Measurements from ENCODE around the gene RAD51B.

RAD51B gene

DNA sequence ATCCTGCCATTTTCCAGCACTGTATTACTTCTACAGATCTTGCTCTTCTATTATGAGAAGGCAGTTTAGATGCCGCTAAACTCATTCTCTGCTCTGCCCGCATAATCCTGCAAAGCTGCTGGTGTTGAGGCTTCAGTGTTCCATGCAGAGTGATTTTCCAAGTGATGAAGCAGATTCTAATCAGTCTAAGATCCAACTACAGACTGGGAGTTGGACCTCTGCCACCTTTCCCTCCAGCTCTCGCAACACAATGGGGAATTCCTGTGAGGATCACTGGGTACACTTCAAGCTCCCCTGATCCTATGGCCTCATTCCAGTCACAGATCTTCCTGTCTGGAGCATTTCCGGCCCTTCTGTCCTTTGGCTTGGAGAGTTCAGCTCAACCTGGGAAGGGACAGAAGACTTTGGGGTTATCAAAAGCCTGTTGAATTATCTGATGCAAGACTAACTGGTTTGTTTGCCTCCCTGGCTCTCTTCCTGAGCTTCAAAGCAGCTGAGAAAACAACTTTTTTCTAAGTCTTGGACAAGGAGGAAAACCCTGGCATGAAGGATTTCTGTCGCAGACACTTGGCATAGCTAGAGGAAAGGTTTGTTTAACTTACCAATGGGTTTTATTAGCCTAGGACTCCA lies 639.4 kb downstream of the RAD51B start:
- no peak for DNase-seq

DNA sequence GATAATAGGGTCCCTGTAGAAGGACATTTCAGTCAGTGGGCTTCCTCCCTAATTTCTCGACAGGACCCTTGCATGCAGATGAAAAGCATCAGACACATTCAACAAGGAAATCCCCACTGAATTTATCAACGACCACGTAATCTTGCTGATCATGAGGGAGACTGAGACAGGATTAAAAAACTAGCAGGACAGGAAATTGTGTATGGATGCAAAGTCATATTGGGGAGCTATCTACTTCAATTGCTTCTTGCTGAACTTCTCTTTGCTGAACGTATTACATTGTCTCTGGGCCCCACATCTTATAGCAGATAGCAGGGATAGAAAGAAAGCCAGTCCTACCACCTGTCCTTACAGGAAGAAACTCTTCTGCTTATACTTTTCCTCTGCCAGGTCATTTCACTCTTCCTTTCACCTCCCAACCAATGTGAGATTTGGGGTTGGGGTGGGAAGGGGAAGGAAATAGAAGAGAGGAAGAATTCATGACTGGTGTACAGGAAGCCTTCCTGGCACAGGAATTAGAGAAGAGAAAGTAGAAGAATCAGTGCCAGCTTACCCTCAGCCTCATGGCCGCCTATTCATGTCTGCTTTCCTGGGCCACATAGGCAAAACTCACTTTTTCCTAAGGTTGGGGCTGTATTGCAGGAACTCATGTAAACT lies 640.0 kb downstream of the RAD51B start:
- DNase-seq: no peak

DNA sequence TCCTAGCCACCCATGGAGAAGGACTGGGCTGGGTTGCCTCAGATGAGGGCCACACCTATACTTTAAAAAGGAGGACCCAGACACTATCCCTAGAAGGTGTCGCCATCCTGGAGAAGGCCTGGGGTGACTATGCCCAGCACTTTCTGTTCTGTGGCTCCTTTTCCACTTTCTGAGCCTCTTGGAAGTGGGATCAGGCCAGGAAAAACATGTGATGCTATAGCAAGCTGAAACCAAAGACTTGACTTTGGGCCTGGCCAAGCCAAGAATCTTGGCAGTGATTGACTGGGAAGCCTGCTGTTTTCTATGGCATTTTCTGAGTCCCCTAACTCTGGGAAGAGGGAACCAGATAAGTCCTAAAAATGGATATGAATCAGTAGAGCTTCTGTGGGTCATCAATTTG lies 641.0 kb downstream of the RAD51B start:
- DNase-seq: no peak

DNA sequence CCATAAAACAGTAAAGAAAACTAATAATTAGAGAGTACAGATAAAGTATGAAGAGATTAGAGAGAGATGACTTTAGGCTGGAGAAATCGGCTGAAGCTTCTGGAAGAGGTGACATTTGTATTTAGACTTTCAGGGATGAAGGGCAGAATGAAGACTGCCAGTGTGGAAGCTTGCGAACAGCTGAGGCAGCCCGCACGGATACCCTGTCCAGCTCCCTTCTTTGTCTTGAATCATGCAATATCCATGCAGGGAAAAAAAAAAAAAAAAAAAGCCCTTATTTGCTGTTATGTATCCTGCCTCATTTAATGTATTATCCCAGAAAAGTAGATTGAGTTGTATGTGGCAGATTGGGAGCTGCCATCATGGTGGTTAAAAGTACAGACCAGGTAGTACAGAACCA lies 641.5 kb downstream of the RAD51B start:
- DNase-seq: no peak

DNA sequence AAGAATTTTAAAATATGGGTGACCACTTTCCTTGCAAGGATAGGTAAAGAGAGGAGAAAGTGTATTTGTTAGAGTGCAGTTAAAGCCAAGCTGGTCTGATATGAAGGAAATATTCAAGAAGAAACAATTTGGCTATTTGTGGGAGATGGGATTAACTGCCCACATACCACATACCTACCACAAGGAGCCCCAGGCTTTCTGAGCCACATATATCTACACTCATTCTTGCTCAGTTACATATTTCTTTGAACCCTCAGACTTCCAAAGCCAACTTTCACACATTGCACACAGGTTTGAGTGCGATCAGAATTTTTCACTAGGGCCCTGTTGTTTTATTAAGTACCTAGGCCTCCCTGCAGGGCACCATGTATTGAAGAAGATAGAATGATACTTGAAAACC lies 643.1 kb downstream of the RAD51B start:
- DNase-seq: no peak

DNA sequence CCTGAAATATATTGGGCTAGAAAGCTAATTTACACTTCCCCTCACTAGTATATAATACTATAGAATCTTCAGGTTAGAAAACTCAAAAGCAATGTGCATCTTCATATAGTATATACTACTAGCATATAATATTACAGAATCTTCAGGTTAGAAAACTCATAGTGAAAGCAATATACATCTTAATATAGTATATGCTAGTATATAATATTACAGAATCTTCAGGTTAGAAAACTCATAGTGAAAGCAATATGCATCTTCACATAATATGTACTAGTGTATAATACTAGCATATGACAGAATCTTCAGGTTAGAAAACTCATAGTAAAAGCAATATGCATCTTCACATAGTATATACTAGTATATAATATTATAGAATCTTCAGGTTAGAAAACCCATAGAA lies 643.7 kb downstream of the RAD51B start:
- no peak for DNase-seq

DNA sequence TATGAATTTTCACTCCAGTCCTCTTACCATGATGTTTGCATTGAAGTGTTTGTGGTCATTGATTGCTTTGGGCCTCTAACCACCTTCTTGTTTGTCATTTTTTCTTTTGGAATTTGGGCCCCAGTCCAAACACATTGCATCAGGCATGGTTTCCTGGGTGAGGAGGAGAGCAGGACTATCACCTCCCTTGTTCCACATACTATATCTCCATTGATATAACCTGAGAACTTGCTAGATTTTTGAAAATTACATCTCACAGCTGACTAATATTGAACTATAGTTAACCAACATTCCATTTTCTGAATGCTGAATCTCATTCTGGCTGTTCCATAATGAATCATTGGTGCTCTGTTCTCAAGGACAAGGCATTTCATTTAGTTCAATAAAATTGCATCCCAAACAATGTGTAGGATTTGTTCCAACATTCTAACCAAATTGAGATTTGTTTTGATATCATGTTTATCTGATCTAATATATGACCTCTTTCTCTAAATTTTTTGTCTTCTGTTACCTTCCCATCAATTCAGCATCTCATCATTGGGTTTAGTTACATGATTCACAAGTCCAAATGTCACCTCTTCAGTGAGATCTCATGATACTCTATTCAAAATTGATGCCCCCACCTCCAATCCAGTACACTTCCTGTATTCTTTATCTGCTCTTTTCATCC lies 644.3 kb downstream of the RAD51B start:
- no peak for DNase-seq

DNA sequence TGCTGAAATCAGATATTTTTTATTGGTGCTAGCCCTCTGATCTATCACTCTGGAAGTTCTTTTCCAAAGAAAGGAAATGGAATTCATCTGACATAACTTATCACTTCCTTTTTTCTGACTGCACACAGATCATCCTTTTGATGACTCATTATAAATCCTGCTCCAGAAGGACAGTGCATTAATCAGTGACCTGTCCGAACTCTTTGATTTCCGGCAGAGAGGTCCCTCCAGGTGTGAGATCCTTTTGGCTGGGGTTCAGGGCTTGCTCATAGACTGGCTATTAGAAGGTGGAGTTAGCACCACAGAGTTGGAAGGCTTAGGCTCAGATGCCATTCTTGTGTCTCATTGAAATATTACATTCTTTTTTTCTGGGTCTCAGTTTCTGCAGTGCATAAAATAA lies 645.1 kb downstream of the RAD51B start:
- DNase-seq: no peak

DNA sequence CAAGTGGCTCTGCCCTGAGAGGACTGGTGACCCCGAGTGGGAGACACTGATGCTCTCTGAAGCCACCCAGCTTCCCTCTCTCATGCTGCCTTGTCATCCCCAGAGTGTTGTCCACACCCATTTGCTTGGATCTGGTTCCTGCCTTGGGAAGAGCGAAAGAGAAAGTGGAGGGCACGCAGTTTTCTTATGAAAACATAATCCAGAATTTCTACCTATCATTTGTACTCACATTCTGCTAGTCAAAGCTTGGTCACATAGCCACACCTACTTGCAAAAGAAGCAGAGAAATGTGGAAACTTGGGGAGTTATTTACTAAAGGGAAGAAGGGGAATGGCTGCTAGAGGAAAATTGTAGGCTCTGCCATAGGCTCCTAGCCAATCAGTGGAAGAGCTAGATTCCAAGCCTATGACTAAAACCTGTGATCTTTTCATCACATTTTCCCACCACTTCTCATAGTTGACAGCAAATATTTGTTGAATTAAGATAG lies 647.0 kb downstream of the RAD51B start:
- DNase-seq: no peak

DNA sequence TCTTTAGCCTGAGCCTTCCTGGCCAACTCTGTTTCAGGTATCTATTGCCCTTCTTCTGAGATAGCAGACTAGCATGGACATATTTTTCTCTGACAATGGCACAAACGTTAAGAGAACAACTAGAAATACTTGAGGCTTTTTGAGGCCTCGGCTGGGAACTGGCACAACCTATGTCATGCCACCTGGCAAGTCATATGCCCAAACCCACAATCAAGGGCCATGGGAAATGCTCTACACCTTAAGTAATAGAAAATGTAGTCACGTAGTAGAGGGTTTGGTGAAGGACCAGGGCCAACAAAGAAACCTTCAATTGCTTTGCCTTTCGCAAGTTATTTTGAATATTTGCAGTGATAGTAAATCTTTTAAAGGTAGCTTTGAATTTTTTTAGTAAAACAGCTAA lies 647.8 kb downstream of the RAD51B start:
- DNase-seq: no peak

DNA sequence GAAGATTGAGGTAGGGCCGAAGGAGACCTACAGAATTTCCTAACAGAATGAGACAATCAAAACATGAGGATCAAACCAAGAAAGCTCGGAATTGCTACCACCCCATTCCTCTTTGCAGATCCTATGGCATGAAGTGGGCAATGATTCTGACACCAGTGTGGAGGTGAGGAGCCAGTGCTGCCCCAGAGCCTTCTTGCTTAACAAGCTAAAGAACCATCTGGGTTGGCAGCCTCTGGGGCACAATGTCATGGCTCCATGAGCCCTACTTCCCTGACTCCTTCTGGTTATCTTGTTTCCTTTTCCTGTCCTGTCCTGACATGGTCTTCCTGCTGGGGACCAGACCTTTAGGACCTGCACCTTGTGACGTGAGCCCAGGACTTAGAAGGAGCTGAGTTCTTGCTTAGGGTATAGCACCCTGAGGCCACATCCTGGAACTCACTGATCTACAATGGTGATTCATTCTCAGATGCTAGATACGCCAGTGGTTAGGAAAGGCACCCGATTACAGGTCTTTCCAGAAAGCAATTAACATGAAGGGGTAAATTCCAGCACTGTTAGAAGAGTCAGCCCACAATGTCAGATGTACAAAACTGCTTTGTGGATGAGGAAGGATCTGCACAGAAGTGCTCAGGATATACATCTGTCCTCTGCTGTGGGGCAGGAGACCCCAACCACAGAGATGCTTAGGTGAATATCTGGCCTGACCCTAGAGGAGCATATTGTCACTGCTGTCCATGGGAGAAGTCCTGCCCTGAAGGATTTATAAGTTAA lies 649.0 kb downstream of the RAD51B start:
- DNase-seq: peak; percentile 8

DNA sequence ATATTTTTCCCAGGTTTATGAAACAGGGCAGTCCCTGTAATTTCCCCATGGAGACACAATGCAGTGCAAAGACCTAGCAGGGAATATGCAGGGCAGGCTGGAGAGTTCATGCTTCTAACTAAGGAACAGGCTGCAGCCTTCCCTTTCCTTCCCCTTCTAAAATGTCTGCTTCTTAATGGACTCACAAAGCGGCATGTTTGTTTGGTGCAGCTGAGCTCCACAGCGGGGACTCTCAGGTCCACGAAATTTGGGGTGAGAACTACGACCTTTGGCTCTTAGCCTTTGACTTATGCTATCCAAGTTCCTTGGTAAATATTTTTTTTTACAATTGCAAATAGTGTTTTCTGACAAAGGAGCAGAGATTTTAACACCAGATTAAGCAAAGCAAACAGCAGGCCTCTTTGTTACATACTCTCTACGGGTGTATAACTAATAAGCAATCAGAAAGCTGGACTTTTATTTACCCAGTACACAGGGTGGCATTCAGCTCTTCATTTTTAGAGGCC lies 649.7 kb downstream of the RAD51B start:
- DNase-seq: no peak

DNA sequence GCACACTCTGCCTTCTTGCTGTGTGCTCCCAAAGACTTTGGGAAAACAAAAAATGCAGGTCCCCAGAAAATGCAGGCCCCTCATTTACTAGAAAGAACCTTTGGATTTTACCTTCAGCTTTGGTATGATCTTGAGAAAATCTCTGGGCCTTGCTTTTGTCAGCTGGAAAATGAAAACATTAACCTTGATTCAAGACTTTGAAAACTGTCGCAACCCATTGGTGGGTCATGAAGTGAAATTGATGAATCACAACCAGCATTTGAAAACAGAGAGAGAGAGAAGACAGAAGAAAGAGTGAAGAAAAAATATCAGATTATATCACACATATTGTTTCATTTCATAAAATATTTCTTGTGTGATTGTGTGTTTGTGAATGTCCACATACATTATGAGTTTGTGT lies 650.8 kb downstream of the RAD51B start:
- no peak for DNase-seq

DNA sequence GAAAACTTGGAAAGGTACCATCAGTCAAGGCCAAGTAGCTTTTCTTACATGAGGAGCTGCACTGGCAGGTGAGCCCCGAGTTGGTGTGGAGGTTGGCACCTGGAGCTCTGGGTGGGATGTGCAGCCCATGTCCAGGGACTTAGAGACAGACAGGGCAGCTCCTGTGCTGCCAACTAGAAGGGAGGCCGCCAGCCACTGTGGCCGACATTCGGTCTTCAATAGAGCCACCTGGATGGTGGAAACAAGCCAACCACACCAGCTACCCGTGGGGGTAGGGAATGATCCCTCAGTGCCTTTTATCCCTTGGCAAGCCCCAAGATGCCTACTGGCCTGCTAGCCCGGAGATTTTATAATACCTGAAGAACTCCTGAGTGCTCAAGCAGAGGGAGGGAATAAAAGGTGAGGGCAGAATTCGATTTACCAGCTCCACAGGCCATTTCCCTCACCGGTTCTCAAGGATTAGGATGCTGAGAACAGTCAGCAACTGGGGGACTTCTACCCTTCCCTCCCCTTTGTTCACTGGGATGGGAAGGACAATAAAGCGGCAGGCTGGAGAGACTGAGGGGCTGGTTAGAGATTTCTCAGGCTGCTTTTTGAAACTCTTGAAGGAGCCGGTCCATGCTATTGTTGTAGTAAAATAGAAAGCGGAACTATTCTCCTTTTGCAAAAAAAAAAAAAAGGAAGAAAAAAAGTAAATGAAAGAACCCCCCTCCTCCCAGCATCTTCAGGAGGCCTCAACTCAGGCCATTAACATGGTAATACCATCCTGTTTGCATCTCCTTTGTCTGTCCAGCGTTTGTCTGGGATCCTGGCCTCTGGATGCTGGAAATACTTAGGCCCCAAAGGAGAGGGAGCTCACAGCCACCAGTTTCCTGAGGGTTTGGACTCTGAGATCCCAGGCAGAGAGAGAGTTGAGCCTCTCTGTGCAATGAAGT lies 651.7 kb downstream of the RAD51B start:
- DNase-seq: no peak

DNA sequence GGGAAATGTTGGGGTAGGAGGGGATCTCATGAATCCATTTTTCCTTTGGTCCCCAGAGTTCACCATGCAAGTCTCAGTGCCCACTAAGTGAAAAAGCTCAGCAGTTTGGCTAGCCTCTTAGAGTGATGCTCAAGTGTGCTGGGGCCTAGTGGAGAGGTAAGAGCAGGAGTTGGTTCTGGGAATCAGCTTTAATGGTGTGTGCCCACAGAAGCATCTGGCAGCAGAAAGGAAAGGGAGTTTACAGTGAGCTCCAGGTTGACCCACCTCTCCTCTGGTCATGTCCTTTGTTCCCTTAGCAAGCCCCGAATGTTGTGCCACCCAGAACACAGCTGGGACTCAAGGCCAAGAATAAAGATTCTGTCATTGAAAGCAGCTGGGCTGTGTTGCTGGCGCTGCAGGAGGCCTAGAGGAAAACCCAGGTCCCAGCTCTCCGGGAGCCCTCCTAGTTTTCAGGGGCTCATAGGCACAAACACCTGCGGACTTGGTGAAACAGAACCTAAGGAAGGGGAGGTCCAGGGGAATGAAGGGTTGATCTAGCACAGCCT lies 652.5 kb downstream of the RAD51B start:
- DNase-seq: no peak

DNA sequence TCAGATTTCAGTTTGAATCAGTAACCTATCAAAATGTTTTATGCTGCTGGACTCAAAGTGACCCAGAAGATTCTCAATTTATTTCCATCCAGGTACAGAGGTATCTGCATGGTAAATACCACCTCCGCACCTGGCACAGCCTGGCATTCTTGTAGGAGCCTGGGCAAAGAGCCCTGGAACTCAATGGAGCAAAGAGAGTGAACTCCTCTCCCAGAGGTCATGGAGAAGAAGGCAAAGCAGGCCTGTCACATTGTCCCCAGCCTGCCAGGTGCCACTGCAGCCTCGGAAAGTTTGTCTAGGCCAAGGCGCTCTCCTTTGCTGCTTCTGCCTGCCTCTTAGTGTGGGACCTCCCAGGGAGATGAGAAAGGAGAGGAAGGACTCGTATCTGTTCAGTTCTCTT lies 653.5 kb downstream of the RAD51B start:
- no peak for DNase-seq

DNA sequence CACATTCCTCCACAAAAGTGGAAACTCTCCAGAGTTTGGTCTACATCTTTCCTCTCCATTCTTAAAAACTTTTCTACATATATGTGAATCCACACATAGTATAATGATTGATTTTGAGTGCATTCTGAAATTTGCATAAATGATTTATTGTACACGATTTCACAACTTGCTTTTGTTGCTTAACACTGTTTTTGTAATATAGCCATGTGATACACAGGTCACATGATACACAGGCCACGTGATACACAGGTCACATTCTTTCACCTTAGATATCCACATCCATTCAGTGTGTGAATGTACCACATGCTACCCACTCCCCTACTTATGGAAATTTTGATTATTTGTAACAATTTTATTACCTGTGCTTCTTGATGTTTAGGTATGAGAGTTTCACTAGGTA lies 654.2 kb downstream of the RAD51B start:
- no peak for DNase-seq

DNA sequence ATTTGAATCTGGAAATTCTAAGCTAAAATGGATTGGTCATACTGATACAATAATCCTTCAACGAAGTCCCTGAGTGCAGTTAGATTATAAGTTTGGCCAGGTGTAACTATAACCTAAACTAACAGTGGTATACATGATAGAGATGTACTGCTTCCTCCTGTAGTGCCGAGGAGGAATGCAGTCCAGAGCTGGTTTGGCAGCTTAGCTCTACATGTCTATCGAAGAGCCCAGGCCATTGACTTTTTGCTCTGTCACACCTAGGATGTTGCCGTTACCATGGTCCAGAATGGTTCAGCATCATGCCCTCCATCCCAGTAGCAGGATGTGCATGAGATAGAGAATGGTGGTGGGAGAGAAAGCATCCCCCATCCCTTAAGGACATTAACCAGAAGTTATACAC lies 655.2 kb downstream of the RAD51B start:
- no peak for DNase-seq

DNA sequence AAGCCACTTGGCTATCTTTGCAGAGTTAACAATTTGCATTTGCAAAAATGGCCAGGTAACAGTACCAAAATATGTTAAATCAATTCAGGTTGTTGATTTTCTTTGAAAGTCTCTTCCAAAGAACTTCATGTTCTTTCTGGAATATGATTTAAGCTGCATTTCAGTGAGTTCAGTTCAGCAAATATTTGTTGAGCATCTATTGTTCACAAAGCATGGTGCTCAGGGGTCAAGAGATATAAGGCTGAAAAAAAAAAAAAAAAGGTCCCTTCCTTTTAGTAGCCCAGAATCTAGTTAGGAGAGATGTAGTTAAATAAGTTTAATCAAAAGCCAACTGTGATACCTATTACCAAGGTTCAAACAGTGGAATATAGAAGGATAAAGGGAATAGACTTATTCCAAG lies 656.2 kb downstream of the RAD51B start:
- no peak for DNase-seq

DNA sequence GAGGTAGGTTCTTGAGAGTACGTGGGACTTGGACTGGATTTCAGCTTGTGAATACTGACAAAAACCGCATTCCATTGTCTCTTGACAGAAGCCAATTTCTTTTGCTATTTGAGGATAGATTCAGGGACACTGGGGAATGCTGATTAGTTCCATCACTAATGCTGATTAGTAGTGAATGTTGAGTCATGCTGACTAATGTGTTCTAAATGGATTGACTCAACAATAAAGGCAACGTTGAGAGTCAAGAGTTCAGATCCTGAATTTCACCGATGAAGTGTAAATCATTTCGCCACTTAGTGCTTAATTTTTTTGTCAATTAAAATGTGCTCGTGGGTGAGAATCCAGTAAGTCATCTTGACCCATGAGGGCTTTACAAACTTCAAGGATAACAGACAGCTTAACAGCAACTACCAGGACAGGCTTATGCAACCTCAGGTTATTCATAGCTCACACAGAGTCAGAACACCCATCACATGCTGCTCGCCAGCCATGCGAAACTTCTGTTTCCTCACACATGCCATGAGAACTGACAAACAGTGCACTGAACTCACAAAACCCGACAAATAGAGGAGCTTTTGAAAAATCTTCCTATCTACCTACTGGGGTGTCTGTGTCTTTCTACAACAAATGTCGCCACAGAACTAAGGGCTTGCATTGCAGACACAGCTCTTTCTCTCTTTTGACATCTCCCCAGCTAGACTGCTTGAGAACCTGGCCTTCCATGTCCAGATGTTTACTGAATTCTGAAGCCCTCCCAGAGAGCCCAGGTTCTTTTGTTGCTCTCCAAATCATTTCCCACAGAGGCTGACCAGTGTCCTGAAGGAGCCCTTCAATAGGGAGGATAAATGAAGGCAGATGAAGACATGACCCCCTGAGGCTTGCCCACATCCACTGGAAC lies 656.9 kb downstream of the RAD51B start:
- DNase-seq: no peak

DNA sequence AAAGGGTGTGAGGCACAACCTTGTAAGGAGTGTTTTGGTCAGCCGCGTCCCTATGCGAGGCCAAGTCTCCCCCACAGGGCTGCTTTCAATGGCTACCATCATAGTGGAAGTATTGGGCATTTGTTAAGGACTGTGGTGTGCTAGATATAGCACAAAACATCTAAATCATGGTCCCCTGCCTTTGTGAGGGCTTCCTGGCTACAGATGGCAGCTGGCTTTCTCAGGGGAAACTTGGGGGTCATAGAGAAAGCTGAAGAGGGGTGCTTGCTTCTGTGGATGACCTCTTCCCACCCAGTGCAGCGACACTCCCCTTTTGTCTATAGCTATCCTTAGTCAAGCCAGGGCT lies 657.5 kb downstream of the RAD51B start:
- no peak for DNase-seq

All from stimulated activated CD4-positive, alpha-beta T cell treated with anti-CD3 and anti-CD28 coated beads, Interleukin-4, amount 100 ng/mL, for 1 hour (primary cell).